ENCODE measurements around the gene HOXA10. TPM values are rescaled to one million over a fixed set of nuclear protein-coding genes. Genes with fewer than 3 reads are reported as not detected.

Gene HOXA10
- total and polyA plus RNA-seq, 11 donors = 0.06 to 0.36 (median 0.18) TPM; not detected in 8

DNA sequence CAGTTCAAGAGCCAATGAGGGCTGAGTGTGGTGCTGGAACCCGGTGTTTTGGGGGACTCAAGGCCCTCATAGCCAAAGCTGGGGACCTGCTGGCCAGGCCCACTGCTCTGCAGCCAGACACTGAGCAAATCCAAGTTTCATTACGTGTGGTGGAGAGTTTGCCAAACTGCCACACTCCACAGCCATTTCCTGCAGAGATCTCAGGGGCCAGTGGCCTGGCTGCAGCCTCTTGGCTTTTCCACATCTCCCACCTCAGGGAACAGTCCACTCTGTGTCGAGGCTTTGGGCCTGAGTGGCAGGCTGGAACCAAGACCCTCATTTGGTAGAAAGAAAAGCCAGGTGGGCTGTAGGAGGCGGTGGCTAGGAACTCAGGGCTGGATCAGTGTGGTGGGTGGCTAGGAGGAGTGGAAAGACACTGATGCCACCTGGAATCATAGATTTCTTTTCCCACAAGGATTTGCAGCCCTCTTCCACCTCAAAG is 7.7 kb upstream of the HOXA10 start:
- DNase-seq (no peak), ATAC-seq (no peak)
- 37 to 57% (median 44%) methylated on average over 3 to 4 of the region's 4 CpGs for WGBS, 4 donors
- Histone ChIP-seq H3K36me3 (no peaks in the 10 kb centered on the region), H3K9me3 (no peaks in the 10 kb centered on the region), H3K4me1 (peaks cover 0 to 40% (median 26%) of the 10 kb centered on the region in 12 donors), H3K27me3 (peaks cover 85 to 100% (median 100%) of the 10 kb centered on the region in 9 donors), H3K4me3 (no peak overlapping the region), H3K27ac (peak overlapping the region in 1 of 12 donors; percentile 91)
- intact Hi-C loops (cut with DNase I) = no loop called here
- no peak for TF ChIP-seq POLR2A (IDR thresholded peaks at IDR 0.05)
- TF ChIP-seq, protein P1, sequence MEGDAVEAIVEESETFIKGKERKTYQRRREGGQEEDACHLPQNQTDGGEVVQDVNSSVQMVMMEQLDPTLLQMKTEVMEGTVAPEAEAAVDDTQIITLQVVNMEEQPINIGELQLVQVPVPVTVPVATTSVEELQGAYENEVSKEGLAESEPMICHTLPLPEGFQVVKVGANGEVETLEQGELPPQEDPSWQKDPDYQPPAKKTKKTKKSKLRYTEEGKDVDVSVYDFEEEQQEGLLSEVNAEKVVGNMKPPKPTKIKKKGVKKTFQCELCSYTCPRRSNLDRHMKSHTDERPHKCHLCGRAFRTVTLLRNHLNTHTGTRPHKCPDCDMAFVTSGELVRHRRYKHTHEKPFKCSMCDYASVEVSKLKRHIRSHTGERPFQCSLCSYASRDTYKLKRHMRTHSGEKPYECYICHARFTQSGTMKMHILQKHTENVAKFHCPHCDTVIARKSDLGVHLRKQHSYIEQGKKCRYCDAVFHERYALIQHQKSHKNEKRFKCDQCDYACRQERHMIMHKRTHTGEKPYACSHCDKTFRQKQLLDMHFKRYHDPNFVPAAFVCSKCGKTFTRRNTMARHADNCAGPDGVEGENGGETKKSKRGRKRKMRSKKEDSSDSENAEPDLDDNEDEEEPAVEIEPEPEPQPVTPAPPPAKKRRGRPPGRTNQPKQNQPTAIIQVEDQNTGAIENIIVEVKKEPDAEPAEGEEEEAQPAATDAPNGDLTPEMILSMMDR (IDR thresholded peaks at IDR 0.05) = no peak

DNA sequence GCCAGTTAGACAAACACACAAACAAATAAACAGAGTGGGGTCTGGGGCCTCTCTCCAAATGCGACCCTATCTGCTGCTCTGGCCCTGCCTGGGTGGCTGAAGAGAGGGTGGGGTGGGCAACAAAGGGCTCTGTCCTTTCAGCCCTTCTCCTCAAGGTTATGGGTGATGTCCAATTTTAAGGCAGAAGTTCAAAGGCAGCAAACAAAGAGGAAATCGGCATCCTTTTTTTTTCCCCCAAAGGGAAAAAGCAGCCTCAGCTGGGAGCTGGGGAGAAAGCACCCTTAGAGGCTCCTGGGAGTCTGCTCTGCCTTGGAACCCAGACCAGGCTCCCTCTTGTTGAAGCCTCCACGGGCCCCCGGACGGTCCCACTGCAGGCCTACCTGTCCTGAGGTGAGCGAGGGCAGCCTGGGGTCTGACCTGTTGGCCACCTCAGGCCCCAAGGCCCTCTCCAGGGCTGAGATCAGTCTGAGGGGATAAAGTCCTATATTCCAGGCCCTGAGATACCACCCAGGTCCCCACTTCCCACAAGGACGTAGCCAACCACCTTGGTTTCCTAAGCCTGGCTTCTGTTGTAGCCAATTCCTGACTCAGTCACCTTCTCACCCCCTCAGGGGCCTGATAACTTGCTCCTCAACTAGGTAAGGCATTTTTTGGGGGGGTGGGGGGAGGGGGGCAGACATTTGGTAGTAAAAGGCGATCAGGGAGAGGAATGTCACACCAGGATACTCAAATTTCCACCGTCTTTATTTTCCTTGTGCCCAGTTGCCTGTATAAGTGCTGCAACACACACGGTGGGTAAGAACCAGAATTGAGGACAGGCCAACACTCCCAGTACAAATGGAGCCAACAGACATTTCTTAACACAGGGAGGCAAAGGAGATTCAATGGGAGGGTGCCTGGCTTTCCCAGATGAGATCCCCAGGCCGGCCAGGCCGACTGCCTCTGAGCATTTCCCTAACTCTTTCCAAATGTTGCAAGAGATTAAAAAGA is 6.6 kb upstream of the HOXA10 start:
- no peak overlapping the region for H3K4me3 ChIP-seq
- DNase-seq (peak in 1 of 5 donors; percentile 57), ATAC-seq (no peak)
- no peaks in the 10 kb centered on the region for H3K36me3 ChIP-seq
- intact Hi-C loops (cut with DNase I) = no loop called here
- 40 to 56% (median 40%) methylated on average over 8 to 12 of the region's 12 CpGs for WGBS, 4 donors
- H3K27me3 ChIP-seq = peaks cover 85 to 100% (median 100%) of the 10 kb centered on the region in 9 donors
- H3K4me1 ChIP-seq = peaks cover 0 to 38% (median 26%) of the 10 kb centered on the region in 12 donors
- no peaks in the 10 kb centered on the region for H3K9me3 ChIP-seq
- no peak for TF ChIP-seq POLR2A (IDR thresholded peaks at IDR 0.05)
- TF ChIP-seq, protein P1 (IDR thresholded peaks at IDR 0.05) = no peak
- H3K27ac ChIP-seq = peak overlapping the region in 1 of 12 donors; percentile 91

DNA sequence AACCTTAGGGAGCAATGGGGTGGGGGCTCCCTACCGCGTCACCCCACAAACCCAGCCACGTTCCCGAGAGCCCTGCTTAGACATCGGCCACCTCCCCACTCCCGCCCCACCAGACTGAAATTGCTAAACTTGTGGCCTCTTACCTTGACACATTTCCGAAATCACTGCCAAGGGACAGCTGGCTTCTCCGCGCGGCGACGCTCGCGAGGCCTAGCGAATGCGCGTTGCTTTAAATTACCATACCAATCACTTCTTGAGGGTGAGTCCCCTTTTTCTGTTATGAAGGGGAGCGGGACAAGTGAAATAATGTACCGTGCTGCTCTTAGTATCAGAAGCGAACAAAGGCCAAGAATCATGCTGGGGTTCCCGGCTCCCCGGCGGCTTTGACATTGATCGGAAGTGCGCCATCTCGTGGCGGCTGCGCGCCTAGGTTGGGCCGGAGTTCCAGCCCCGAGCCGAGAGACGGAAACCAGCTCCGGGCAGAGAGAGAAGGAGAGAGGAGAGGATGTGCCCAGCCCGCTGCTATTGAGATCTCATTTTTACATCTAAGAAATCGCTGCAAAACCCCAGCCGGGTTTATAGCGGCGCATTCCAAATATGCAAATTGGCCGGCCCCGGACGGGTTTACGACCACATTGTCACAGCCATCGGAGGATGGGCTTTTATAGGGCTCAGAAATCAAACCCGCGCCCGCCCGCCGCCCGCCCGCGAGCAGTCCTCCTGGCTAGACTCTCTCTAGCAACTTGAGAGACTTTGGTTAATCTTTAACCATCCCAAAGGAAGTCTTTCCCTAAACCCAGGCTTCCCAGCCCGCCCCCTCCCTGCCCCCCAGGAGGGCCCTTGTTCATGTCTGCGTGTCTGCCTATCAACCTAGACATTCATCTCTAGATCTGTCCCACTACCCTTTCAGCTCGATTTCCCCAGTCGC is 5.6 kb upstream of the HOXA10 start:
- peak in 3 of 4 donors; percentile 40 to 71 (median 68) for ATAC-seq
- intact Hi-C loops (cut with DNase I) = loop anchor here in 1 of 10 donors (10.0 kb wide), 1 partner anchor 1315 kb away; no protein-coding TSS in a partner anchor
- Histone ChIP-seq H3K9me3 (no peaks in the 10 kb centered on the region), H3K4me3 (peak overlapping the region in 1 of 12 donors; percentile 1), H3K27ac (peak overlapping the region in 1 of 12 donors; percentile 91), H3K4me1 (peaks cover 0 to 29% (median 23%) of the 10 kb centered on the region in 12 donors), H3K36me3 (no peaks in the 10 kb centered on the region), H3K27me3 (peaks cover 87 to 100% (median 100%) of the 10 kb centered on the region in 9 donors)
- TF ChIP-seq, protein P1 (IDR thresholded peaks at IDR 0.05) = peak; percentile 49 to 80 (median 70)
- no peak for TF ChIP-seq POLR2A (IDR thresholded peaks at IDR 0.05)
- 6 to 9% (median 7%) methylated on average over 51 to 56 of the region's 56 CpGs for WGBS, 4 donors
- peak in 2 of 5 donors; percentile 63 to 79 for DNase-seq

All from heart left ventricle (tissue), 16 donors.